Endothelial cell of hepatic sinusoid (primary cell): ENCODE measurements around the gene SEC11A.
"Not testable (repeated sequence)": the region's sequence is repeated elsewhere in the genome, so short reads cannot be mapped to it uniquely, and the experiment has no call there.

ENCODE experiments used
- in situ Hi-C: cut with HindIII; loops from 2 replicates; pipeline ENCODE4 v1.10.0; 2017; ENCODE audit warnings: low sequenced_read_pairs

Gene SEC11A

DNA sequence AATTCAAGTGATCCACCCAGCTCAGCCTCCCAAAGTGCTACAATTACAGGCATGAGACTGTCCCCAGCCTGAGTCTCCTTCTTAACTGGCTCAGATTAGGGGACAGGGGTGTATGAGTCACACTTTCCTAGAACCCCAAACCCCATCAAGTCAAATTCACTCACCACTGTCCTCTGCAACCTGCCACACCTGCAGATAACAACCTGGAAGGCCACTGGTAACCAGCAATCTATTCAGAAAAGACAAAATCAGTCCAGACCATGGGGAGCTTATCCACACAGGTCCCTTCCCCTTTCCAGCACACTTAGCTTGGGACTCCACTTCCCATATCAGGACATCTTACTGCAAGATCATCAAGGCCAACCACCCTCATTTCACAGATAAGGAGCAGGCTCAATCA is 68.2 kb downstream of the SEC11A start:
- in situ Hi-C loops, result loop anchor here (5.0 kb wide), 1 partner anchor 55 kb away; no protein-coding TSS in a partner anchor

- in situ Hi-C loops, result loop anchor here (5.0 kb wide), 1 partner anchor 56 kb away; no protein-coding TSS in a partner anchor
Measured at GRCh38 chr15:84645997-84646396, 69.9 kb downstream of the SEC11A start.

- in situ Hi-C loops, result loop anchor here (5.0 kb wide), 1 partner anchor 57 kb away; no protein-coding TSS in a partner anchor
Measured at GRCh38 chr15:84645496-84645895, 70.4 kb downstream of the SEC11A start.

GRCh38 chr15:84643838-84644237 is 72.1 kb downstream of the SEC11A start:
- in situ Hi-C loops, result no loop called here

- in situ Hi-C loops, result not testable (repeated sequence)
Measured at GRCh38 chr15:84642640-84643039, 73.3 kb downstream of the SEC11A start.

DNA sequence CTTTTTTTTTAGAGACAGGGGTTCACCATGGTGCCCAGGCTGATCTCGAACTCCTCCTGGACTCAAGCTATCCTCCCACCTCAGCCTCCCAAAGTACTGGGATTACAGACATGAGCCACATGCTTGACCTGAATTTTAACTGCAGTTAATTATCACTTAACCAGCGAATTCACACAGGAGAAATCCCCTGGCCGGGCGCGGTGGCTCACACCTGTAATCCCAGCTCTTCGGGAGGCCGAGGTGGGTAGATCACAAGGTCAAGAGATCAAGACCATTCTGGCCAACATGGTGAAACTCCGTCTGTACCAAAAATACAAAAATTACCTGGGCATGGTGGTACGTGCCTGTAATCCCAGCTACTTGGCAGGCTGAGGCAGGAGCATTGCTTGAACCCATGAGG is 74.1 kb downstream of the SEC11A start:
- in situ Hi-C loops, result not testable (repeated sequence)

DNA sequence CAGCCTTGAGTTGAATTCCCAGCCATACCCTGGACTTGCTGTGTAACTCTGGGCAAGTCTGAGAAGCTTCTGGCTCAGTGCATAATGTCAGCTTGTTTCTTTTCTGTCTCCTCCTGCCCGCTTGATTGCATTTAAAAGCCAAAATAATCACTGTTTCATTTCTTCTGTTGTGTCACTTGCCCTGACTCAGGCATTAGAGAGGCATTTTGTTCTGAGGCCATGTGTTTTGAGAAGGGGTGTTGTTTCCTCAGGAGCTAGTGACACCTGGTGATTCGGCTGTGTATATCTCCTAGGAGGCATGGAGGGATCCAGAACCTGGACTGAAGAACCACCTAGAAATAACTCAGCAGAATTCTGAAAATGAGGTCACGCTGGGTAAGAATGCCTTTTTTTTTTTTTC is 77.8 kb downstream of the SEC11A start:
- in situ Hi-C loops, result no loop called here

GRCh38 chr15:84634228-84634837 is 81.6 kb downstream of the SEC11A start:
- in situ Hi-C loops, result no loop called here

DNA sequence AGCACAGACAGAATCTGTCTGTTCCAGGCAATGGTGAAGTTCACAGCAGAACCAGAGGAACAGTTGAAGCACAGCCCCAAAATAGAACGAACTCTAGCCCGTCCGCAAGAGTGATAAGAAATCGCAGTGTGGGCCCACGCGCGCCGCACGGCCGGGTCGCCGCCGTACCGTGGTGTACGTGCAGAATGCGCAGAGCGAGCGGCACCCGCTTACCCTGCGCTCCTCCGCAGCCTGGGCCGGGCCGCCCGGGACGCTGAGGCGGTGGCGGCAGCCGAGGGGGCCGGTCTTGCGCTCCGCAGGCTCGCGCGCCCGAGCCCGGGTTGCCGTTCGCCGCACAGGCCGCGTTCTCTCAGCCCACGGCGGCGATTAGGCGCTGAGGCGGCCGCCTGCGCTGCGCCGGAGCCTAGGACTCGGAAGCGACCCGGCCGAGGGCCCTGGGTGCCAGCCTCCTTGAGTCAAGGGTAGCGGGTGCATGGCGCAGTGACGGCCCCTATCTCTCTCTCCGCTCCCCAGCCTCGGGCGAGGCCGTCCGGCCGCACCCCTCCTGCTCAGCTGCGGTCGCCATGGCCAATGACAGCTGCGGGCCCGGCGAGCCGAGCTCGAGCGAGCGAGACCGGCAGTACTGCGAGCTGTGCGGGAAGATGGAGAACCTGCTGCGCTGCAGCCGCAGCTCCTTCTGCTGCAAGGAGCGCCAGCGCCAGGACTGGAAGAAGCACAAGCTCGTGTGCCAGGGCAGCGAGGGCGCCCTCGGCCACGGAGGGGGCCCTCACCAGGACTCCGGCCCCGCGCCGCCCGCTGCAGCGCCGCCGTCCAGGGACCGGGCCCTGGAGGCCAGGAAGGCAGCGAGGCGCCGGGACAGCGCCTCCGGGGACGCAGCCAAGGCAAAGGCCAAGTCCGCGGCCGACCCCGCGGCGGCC is 82.4 kb downstream of the SEC11A start:
- in situ Hi-C loops, result no loop called here

DNA sequence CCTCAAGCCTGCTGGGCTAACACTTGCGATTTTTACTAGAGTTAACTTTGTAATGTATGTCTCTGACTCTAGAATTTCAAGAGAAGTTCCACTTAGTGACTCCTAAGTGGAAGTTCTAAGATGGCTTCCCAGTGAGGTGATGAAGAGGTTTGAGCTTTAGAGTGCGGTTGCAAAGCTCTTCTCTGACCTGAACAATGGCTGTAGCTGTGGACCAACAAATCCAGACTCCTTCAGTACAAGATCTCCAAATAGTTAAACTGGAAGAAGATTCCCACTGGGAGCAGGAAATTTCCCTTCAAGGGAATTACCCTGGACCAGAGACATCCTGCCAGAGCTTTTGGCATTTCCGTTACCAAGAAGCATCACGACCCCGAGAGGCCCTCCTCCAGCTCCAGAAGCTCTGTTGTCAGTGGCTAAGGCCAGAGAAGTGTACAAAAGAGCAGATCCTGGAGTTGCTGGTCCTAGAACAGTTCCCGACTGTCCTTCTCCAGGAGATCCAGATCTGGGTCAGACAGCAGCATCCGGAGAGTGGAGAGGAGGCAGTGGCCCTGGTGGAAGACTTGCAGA is 84.2 kb downstream of the SEC11A start:
- in situ Hi-C loops, result no loop called here

GRCh38 chr15:84629033-84629432 is 86.9 kb downstream of the SEC11A start:
- in situ Hi-C loops, result no loop called here

GRCh38 chr15:84625123-84625522 is 90.8 kb downstream of the SEC11A start:
- in situ Hi-C loops, result no loop called here

DNA sequence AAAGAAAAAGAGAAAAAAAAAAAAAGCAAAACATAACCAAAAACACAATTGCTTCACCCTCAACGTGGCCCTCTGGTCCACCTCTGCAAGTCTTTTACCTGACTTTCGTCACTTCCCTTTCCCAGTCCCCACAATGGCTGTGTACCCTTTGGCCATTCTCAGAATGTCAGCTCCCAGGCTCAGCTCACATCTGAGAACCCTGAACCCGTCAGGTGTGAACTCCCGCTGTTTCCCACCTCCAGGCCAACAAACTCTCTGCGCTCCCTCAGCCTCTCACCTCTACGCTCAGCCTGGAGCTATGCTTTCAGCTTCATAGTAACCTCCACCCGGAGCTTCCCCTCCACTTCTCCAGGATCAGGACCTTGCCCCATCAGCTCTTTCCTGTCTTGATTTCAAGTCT is 91.6 kb downstream of the SEC11A start:
- in situ Hi-C loops, result no loop called here

GRCh38 chr15:84621358-84621979 is 94.5 kb downstream of the SEC11A start:
- in situ Hi-C loops, result no loop called here

DNA sequence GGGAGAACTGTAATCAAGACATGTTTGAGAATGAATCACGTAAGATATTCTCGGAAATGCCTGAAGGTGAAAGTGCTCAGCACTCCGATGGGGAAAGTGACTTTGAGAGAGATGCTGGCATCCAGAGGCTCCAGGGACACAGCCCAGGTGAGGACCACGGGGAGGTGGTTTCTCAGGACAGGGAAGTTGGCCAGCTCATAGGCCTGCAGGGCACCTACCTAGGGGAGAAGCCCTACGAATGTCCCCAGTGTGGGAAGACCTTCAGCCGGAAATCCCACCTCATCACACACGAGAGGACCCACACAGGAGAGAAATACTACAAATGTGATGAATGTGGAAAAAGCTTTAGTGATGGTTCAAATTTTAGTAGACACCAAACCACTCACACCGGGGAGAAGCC is 95.3 kb downstream of the SEC11A start:
- in situ Hi-C loops, result no loop called here
